NT2/D1 (cell line): Measurements from ENCODE around the gene ADGRB3.

Experiments
- SUZ12 ChIP-seq: IDR thresholded peaks from 2 replicates; pipeline ENCODE4 v1.6.1; 2011; ENCODE audit not compliant: insufficient read length, insufficient read depth; ENCODE audit errors: extremely low read depth
- YY1 ChIP-seq: IDR thresholded peaks from 2 replicates; pipeline ENCODE4 v1.6.1; 2011; ENCODE audit not compliant: insufficient read length, insufficient read depth
- ZNF274 ChIP-seq: IDR thresholded peaks from 2 replicates; pipeline ENCODE4 v1.6.1; 2011; ENCODE audit warnings: mild to moderate bottlenecking, low read depth, low read length

DNA sequence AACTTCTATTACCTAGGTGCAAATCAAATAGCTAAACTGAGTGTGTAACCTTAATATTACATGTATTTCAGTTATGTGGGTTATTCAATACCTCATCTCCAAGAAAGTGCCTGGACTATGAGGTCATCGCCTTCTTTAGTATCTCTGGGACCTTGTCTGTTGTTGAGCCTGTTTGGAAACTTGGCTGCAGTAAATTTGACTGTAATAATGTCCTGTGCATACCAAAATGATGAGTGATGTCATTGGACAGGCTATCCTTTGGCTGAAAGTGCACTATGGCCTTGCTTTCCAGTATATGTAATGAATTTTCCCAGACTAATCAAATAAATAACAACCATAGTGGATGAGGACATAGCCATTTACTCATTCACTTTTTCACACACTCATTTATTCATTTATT lies 455.1 kb downstream of the ADGRB3 start:
- no peak for TF ChIP-seq SUZ12
- no peak for TF ChIP-seq ZNF274
- no peak for TF ChIP-seq YY1
